DMS 273 (cell line): ENCODE measurements around the gene TOP2A.
A peak's percentile ranks its signal among the peaks of the same experiment; 100 is the strongest.

ENCODE experiments used
- DNase-seq: peaks from one replicate; lab custom pipeline; 2025; ENCODE audit not compliant: unreplicated experiment; lab: John Stamatoyannopoulos, UW

Gene TOP2A

GRCh38 chr17:40348562-40349476, 68.9 kb downstream of the TOP2A start:
- peak; percentile 88 for DNase-seq

GRCh38 chr17:40348136-40348504, 69.6 kb downstream of the TOP2A start:
- DNase-seq, result no peak

- no peak for DNase-seq
Observed at GRCh38 chr17:40347319-40348135, 70.2 kb downstream of the TOP2A start.

- no peak for DNase-seq
Observed at GRCh38 chr17:40346765-40347158, 70.9 kb downstream of the TOP2A start.

- DNase-seq, result no peak
Observed at GRCh38 chr17:40345994-40346764, 71.5 kb downstream of the TOP2A start.

GRCh38 chr17:40345161-40345993, 72.3 kb downstream of the TOP2A start:
- DNase-seq, result peak; percentile 76

- DNase-seq, result no peak
Observed at GRCh38 chr17:40344421-40345160, 73.1 kb downstream of the TOP2A start.

- no peak for DNase-seq
Observed at GRCh38 chr17:40343219-40344119, 74.2 kb downstream of the TOP2A start.

- no peak for DNase-seq
Observed at GRCh38 chr17:40342504-40343218, 75.0 kb downstream of the TOP2A start.

GRCh38 chr17:40341808-40342503, 75.7 kb downstream of the TOP2A start:
- DNase-seq, result no peak

GRCh38 chr17:40340880-40341807, 76.6 kb downstream of the TOP2A start:
- DNase-seq, result no peak

GRCh38 chr17:40340327-40340726, 77.4 kb downstream of the TOP2A start:
- no peak for DNase-seq

GRCh38 chr17:40338941-40339649, 78.6 kb downstream of the TOP2A start:
- no peak for DNase-seq
